GM18511 (cell line): ENCODE data around the gene NSMCE3.
"Not testable (repeated sequence)": the region's sequence is repeated elsewhere in the genome, so short reads cannot be mapped to it uniquely, and the experiment has no call there.

Experiments used
- ATAC-seq: cut with Tn5 transposase; IDR thresholded peaks from one replicate; pipeline ENCODE4 v1.9.1; 2021; ENCODE audit warnings: mild to moderate bottlenecking, moderate library complexity; ENCODE audit not compliant: unreplicated experiment

Gene NSMCE3

DNA sequence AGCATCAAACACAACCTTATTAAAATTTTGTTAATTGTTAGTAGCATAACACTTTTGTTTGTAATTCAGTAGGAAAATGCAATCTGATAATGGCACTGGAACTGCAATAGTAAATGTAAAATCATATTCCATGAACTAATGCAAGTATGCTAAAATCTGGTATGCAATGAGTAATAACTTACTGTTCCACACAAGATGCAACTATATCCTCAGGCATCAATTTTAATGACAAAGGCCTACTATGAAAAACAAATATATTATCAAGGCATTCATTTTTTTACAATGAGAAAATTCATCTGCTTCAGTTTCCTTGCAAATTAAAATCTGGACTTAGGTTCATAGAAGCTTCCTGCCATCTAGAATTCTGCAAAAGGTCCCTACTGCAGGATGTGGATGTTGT lies 1.4 kb upstream of the NSMCE3 start:
- no peak for ATAC-seq

DNA sequence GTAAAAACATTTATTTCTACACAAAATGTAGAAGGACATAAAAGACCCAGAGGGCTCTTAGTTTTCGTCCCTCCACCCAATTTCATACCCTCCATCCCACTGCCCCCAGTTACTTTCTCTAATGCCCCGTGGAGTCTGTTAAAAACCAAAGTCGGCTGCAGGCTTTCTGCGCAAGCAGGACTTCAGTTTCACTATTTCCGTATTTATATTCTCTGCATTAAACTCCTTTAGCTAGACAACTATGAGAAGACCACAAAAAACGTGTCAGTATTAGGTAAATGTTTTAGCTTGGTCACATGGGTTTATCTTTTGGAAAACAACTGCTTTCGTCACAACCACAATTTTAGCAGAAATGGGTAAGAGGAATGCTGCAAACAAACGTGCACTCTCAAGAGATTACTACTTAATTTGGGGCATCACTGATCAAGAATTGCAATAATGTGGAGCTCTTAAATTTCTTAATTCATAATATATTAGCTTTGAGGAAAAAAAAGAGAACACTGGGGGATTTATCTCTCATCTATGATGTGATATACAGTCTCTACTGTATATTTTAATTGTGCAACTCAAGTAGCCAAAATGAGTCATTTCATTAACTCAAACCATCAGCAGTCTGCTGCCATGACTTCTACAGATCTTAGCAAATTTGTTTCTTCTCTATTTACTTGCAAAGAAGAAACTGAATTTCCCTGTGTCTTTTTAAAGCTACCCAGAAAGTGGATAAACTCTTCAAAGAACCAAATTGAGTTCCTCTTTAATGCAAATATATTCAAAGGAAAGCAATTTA lies 740 bp upstream of the NSMCE3 start:
- ATAC-seq, result peak; percentile 37

DNA sequence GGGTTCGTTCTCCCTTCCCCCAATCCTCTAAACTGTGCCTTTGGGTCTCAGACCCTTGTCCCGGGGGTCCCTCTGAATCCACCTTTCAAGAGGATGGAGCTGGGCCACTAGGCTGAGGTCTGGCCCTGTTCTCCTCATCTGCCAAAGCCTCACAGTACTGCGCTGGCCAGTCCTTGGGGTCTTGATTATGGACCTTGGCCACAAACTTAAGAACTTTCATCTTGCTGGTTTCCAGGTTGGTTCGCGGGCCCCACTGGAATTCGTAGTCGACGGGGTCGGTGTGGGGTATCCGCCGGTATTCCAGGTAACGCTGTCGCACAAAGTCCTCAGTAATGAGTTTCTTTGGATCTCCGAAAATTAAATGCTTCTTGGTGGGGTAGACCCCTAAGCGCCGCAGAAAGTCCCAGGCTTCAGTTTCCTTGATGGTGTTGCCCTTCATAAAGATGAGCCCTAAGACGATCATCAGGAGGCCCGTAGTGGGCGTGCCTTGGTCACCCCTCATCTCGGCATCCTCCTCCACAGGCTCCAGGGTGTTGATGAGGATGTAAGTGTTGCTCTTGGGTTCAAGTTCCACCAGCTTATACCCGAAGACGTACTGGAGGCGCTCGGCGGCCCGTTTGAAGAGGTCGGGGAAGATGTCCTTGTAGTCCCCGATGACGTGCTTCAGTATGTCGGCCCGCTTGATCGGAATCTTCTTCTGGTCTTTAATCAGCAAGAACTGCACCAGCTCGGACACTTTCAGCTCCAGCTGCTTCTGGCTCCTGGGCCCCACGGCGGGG lies 727 bp downstream of the NSMCE3 start:
- ATAC-seq, result peak; percentile 38

DNA sequence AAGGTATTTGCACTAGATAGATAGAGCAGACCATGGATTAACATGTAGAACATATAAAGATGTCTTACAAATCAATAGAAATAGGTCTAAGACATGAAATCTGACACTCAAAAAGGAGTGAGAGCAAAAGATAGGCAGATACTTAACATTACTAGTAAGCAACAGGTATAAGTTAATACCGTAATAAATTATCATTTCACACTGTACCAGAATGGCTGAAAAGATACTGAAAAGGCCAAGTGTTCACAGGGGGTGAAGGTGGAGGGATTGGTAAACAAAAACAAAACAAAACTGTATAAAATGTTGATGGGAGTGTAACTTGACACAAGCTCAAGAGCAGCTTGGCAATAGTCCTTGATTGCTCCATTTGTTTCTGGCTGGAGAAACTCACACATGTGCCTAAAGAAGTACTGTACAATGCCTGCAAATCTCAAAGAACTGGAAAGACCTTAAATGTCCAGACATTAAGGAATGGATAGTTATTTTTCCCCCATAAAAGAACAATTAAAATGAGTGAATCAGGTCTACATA lies 3.5 kb downstream of the NSMCE3 start:
- no peak for ATAC-seq

DNA sequence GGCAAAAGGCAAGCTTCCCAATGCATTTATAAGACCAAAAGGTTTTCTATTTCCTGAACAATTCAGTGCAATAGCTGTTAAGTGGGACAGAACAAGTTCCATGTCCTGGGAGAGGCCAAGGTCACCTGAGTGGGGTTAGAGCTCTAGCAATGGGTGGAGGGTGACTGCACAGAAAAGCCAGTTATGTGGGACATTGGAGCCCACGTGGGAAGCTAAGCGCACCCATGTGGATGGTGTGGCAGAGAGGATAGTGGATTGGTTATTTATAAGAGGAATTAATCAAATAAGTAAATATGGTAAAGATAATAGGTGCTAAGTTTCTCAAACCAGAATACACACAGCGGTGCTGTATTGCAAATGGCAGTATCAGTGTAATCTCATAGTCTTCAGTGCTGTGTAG lies 6.3 kb downstream of the NSMCE3 start:
- ATAC-seq, result no peak

DNA sequence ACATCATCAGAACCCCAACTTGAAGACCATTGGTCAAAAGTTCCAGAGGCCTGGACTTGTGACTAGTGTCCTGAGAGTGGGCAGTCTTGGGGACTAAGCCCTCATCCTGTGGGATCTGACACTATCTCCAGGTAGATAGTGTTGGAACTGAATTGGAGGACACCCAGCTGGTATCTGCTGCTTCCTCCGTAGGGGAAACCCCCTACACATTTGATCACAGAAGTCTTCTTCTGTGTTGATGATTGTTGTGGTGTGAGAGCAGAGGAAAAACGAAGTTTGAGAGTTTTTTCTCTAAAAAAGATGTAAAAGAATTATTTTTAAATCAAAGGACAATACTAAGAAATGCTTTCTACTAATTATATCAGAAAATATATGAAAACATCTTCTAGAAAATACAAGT lies 6.9 kb downstream of the NSMCE3 start:
- no peak for ATAC-seq

DNA sequence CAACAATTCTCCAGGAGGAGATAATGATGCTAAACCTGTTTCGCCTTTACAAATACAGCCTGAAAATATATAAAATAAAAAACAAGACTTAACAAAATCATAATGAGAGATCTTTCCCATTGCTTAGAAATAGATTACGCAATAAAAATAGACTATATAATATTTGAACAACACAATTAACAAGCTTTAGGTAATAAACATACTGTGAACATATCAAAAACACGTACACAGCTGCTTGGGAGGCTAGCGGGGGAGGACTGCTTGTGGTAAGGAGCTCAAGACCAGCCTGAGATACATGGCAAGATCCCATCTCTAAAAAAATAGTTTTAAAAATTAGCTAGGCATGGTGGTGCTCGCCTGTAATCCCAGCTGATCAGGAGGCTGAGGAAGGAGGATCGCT lies 8.7 kb downstream of the NSMCE3 start:
- no peak for ATAC-seq

DNA sequence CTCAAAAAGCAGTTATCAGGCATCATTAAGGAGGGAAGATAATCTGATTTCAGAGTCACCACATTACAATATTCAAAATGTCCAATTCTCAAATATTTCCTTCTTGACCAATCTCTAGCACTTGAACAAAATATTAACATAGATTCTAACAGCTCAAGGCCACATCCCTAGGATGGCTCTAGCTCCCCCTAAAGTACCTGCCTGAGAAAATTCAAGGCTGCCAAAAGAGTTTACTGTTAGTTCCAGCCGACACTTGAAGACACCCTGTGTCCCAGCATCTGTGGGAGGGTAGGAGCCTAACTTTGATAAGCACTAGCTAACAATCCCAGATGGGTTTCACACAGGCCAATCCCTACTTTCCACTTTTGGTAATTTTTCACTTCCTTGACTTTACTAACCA lies 10.4 kb downstream of the NSMCE3 start:
- no peak for ATAC-seq

DNA sequence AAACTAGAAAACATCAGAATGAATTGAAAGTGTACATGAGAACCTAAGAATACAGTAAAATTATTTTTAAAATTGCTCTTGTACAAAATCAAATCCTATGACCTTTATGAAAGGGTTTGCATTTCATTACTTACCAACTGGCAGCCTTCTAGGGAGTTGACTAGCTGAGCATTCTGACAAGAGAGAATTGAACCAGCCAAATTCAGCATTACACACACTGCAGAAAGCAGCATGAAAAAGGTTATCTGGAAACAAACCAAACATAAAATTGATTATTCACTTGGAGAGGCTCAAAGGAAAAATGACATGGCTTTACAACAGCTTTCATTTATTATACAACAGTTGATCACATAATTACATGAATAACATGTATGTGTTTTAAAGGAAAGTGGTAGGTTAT lies 17.4 kb downstream of the NSMCE3 start:
- ATAC-seq, result no peak

DNA sequence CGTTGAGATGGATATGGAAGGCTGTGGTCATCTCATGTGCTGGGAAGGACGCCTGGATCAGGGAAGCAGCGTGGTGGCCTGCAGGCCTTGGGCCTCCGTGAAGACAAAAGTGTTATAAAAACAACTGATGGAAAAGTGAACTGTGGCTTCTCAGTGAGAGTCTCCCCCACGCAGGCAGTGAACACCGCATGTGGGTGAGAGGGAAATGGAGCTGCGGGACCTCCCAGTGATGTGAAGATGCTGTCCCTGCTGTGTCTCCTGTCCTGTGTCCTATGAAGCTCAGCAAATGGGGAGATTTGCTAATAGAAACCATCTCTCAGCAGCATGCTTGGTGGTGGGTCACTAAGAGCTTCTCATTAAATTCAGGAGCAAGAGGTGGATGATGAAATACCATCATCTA lies 25.1 kb downstream of the NSMCE3 start:
- ATAC-seq, result no peak

DNA sequence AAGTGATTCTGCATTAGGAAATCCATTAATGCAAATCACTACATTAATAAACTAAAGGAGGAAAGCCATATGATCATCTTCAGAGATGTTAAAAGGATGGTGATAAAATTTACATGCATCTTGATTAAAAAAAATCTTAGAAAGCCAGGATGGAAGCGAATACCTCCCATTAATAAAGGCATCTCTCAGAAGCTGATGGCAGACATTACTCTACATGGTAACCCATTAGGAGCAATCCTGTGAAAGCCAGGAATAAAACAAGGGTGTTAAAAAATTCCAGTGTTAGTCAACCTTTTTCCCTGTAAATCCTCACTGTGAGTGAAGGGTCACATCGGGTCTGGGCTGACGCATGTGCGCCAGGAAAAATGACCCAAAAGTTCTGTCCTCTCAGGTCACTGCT lies 25.5 kb downstream of the NSMCE3 start:
- no peak for ATAC-seq

DNA sequence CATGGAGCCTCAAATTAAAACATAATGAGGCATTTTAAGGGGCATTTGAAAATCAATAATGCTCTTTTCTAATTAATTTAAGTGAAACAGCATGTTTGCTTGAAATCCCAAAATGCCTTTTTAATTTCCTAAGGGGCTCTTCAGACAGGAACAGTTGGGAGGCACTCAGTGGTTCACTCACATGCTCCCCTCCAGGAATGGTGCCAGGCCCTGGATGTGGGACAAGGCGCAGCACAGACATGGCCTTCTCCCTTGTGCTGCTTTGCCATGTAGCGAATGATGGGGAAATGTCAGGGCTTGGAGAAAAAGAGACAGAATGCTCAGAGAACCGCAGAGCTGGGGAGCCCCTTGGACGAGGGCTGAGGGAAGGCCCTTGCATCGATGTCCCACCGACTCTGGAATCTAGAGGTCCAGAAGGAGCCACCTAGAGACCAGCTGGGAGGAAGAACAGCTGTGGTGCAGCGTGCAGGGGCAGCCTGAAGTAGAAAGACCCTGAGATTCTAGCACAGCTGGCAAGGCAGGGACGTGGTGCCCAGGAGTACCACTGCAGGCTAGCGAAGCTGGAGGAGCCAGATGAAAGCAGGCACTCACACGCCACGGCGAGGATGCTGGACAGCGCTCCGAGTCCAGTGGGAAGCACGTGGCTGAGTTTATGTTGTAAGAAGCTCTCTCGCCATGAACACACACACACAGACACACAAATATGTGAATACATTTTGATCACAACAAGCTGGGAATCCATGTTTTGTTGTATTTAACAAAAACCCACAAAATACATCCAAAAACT lies 27.0 kb downstream of the NSMCE3 start:
- ATAC-seq, result no peak

DNA sequence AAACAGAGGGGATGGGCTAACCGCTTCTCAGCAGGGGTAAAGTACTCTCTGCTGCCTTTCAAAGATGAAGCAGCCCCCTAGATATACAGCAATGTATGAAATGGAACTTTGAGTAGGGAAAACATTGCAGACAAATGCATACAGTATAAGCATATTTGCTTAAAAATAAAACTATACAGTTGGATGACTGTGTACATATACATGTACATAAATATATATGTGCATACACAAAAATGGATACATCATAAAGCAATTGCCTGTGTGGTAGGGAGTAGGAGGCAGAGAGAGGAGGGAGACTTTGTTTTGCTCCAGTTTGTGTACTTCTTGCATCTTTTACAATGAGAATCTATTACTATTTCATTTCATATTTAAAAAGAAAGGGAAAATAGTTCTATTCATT lies 28.4 kb downstream of the NSMCE3 start:
- ATAC-seq, result no peak

DNA sequence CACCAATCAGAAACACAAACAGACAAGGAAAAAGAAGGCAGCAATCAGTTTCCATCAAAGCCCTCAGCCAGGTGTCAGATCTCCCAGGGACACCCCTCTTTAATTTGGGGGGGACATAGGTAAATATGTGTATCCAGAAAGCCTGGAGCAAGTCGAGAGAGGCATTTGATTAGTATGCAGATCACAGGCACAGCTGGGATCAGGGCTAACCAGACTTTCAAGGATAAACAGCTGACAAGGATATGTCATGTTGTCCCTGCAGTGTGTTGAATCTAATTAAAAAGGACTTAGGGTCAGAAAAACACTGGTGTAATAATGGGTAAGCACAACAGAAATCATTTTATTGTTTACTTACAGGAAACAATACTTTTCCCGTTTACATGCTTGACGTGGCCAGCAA lies 30.2 kb downstream of the NSMCE3 start:
- no peak for ATAC-seq

DNA sequence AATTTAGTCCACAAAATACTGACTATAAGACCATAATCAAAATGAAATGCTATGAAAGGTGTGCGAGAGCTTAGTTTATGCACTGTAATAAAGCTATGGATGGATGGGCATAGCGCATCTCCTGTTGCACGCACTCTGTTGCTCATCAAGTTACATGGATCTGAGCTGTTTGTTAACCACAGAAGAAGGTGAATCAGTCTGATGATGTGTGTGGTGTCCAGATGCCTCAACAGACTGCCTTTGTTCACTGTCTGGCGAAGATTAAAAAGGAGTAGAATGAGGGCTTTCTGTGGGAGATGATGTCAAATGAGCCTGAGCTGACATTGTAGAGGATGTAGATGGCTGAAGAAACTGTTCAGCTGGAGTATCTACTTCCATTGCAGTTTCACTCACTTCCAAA lies 36.1 kb downstream of the NSMCE3 start:
- no peak for ATAC-seq

DNA sequence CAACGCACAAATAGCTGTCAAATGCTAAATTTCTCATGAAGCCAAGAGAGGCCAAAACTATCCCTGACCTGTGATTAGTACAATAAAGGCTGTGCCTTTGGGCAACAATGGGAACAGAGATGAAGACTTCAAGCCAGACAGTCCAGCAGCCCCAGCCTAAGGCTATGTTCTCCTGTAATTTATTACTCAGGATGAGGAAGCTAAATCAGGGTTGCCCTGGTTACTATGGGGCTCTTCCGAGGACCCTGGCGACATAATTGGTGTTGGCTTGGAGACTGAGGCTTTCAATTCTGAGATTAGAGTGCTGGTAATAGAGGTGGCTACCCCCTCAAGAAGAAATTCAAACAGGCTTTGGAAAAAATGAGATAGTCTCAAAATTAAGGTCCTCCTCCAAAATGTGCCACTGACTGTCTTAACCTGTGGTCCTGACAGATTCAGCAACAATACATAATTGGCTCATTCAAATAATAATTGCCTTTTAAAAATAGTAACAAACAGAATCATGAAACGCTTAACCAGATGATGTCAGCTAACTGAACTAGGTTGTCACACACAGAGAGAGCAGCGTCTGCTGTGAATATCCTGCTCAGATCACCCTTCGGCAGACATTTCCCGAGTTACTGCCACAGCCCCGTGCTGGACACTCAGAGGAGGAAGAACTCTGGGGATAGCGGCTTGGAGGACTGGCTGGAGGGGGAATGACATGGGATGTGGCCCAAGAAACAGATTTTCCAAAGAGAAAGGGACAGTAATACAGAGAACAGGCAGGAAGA lies 43.0 kb downstream of the NSMCE3 start:
- ATAC-seq, result no peak

DNA sequence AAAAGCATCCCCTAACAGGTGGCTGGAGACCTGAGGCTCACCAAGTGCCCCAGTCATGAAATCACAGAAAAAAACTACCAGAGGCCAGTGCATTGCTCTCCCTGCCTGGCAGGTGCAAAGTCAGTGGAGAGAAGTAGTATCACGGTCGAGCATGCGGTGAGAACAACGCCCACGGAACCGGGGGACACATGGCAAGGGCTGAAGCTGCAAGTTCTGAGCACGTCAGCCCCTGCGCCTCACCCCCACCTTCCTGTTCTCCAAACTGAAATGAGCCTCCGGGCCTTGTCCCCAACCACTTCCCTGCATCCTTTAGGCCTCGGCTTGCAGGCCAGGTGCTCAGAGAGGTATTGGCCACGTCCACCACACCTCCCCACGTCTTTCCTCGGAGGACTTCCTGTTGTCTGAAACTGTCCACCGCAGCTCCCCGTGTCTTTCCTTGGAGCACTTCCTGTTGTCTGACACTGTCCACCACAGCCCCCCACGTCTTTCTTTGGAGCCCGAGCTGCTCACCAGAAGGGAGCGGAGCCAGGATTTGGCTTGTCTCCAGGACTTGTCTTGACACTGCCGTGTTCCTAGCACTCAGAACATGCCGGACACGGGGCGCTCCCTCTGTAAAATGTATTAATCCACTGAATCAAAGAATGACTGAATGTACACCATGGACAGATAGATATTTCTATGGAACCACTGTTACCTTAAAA lies 43.9 kb downstream of the NSMCE3 start:
- ATAC-seq, result no peak

DNA sequence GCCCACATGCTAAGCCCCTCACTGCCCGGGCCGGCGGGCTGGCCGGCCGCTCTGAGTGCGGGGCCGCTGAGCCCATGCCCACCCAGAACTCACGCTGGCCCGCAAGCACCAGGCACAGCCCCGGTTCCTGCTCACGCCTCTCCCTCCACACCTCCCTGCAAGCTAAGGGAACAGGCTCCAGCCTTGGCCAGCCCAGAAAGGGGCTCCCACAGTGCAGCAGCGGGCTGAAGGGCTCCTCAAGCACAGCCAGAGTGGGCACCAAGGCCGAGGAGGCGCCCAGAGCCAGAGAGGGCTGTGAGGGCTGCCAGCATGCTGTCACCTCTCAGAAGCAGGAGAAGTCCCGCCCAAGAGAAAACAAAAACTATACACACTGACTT lies 44.6 kb downstream of the NSMCE3 start:
- ATAC-seq, result not testable (repeated sequence)

DNA sequence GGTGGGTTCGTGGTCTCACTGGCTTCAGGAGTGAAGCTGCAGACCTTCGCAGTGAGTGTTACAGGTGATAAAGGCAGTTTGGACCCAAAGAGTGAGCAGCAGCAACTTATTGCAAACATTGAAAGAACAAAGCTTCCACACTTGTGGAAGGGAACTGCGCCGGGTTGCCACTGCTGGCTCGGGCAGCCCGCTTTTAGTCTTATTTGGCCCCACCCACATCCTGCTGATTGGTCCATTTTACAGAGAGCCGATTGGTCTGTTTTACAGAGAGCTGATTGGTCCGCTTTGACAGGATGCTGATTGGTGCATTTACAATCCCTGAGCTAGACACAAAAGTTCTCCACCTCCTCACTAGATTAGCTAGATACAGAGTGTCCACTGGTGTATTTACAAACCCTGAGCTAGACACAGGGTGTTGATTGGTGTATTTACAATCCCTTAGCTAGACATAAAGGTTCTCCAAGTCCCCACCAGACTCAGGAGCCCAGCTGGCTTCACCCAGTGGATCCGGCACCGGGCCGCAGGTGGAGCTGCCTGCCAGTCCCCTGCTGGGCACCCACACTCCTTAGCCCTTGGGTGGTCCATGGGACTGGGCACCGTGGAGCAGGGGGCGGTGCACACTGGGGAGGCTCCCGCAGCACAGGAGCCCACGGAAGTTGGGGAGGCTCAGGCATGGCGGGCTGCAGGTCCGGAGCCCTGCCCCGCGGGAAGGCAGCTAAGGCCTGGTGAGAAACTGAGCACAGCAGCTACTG lies 45.2 kb downstream of the NSMCE3 start:
- not testable (repeated sequence) for ATAC-seq
